Duodenal mucosa (tissue), 2 donors: ENCODE data around the gene GLIPR1.

Experiments
- H3K27ac ChIP-seq: one replicate; pipeline ENCODE4 v1.7.0; 2013; ENCODE audit warnings: low read depth, low read length
- H3K27me3 ChIP-seq, 2 donors: one replicate each; pipeline ENCODE4 v1.7.0; 2013; ENCODE audit warnings: low read length in 2 of 2, control low read depth in 1 of 2; ENCODE audit not compliant: insufficient read depth in 2 of 2, control insufficient read depth in 1 of 2
- H3K36me3 ChIP-seq, 2 donors: one replicate each; pipeline ENCODE4 v1.7.0; 2013; ENCODE audit warnings: low read length in 2 of 2, control low read depth in 1 of 2; ENCODE audit not compliant: insufficient read depth in 2 of 2, control insufficient read depth in 1 of 2
- H3K4me1 ChIP-seq, 2 donors: one replicate each; pipeline ENCODE4 v1.7.0; 2013; ENCODE audit warnings: low read length in 2 of 2, control low read depth in 1 of 2; ENCODE audit not compliant: insufficient read depth in 2 of 2, control insufficient read depth in 1 of 2
- H3K4me3 ChIP-seq, 2 donors: one replicate each; pipeline ENCODE4 v1.7.0; 2013; ENCODE audit warnings: low read length in 2 of 2, low read depth in 1 of 2
- H3K9ac ChIP-seq, 2 donors: one replicate each; pipeline ENCODE4 v1.7.0; 2013; ENCODE audit warnings: low read length in 2 of 2, low read depth in 1 of 2
- H3K9me3 ChIP-seq, 2 donors: one replicate each; pipeline ENCODE4 v1.7.0; 2013; ENCODE audit warnings: low read length in 2 of 2, control low read depth in 1 of 2; ENCODE audit not compliant: control insufficient read depth in 1 of 2

The GLIPR1 gene

GRCh38 chr12:75487308-75487707, 6.8 kb downstream of the GLIPR1 start:
- no peak overlapping the region for H3K4me3 ChIP-seq
- H3K27me3 ChIP-seq: no peaks in the 10 kb centered on the region
- no peak overlapping the region for H3K9ac ChIP-seq
- H3K4me1 ChIP-seq: peaks cover 0 to 5% of the 10 kb centered on the region in 2 donors
- no peaks in the 10 kb centered on the region for H3K36me3 ChIP-seq
- H3K27ac ChIP-seq: no peak overlapping the region
- no peaks in the 10 kb centered on the region for H3K9me3 ChIP-seq

GRCh38 chr12:75488553-75488952, 8.0 kb downstream of the GLIPR1 start:
- no peaks in the 10 kb centered on the region for H3K27me3 ChIP-seq
- no peaks in the 10 kb centered on the region for H3K9me3 ChIP-seq
- H3K4me3 ChIP-seq: no peak overlapping the region
- H3K9ac ChIP-seq: no peak overlapping the region
- no peaks in the 10 kb centered on the region for H3K4me1 ChIP-seq
- H3K27ac ChIP-seq: no peak overlapping the region
- peaks cover 0 to 3% of the 10 kb centered on the region in 2 donors for H3K36me3 ChIP-seq

GRCh38 chr12:75489187-75489586, 8.6 kb downstream of the GLIPR1 start:
- Histone ChIP-seq H3K9me3 (no peaks in the 10 kb centered on the region), H3K36me3 (peaks cover 0 to 3% of the 10 kb centered on the region in 2 donors), H3K27me3 (no peaks in the 10 kb centered on the region), H3K4me3 (no peak overlapping the region), H3K4me1 (no peaks in the 10 kb centered on the region), H3K9ac (no peak overlapping the region), H3K27ac (no peak overlapping the region)

GRCh38 chr12:75489613-75490210, 9.2 kb downstream of the GLIPR1 start:
- no peak overlapping the region for H3K4me3 ChIP-seq
- H3K27ac ChIP-seq: no peak overlapping the region
- no peaks in the 10 kb centered on the region for H3K9me3 ChIP-seq
- H3K36me3 ChIP-seq: peaks cover 0 to 3% of the 10 kb centered on the region in 2 donors
- H3K9ac ChIP-seq: no peak overlapping the region
- no peaks in the 10 kb centered on the region for H3K27me3 ChIP-seq
- H3K4me1 ChIP-seq: no peaks in the 10 kb centered on the region

GRCh38 chr12:75491169-75491568, 10.6 kb downstream of the GLIPR1 start:
- Histone ChIP-seq H3K4me1 (no peaks in the 10 kb centered on the region), H3K4me3 (no peak overlapping the region), H3K9ac (no peak overlapping the region), H3K27ac (no peak overlapping the region), H3K36me3 (peaks cover 0 to 15% of the 10 kb centered on the region in 2 donors), H3K9me3 (no peaks in the 10 kb centered on the region), H3K27me3 (no peaks in the 10 kb centered on the region)

- Histone ChIP-seq H3K4me3 (no peak overlapping the region), H3K36me3 (peaks cover 17 to 63% of the 10 kb centered on the region in 2 donors), H3K27ac (no peak overlapping the region)
Observed at GRCh38 chr12:75503459-75503858, 22.9 kb downstream of the GLIPR1 start.

GRCh38 chr12:75503866-75504265, 23.3 kb downstream of the GLIPR1 start:
- Histone ChIP-seq H3K9ac (no peak overlapping the region), H3K27ac (no peak overlapping the region), H3K36me3 (peaks cover 17 to 59% of the 10 kb centered on the region in 2 donors)

More at GRCh38 chr12:75503459-75503858, 22.9 kb downstream of the GLIPR1 start:
- no peaks in the 10 kb centered on the region for H3K9me3 ChIP-seq
- no peaks in the 10 kb centered on the region for H3K27me3 ChIP-seq
- H3K4me1 ChIP-seq: no peaks in the 10 kb centered on the region
- no peak overlapping the region for H3K9ac ChIP-seq

GRCh38 chr12:75505706-75506312, 25.3 kb downstream of the GLIPR1 start:
- H3K27ac ChIP-seq: no peak overlapping the region
- peaks cover 17 to 50% of the 10 kb centered on the region in 2 donors for H3K36me3 ChIP-seq
- H3K4me3 ChIP-seq: no peak overlapping the region
- H3K9ac ChIP-seq: no peak overlapping the region
- no peaks in the 10 kb centered on the region for H3K27me3 ChIP-seq
- no peaks in the 10 kb centered on the region for H3K9me3 ChIP-seq
- peaks cover 10% of the 10 kb centered on the region in 2 donors for H3K4me1 ChIP-seq

More at GRCh38 chr12:75503866-75504265, 23.3 kb downstream of the GLIPR1 start:
- Histone ChIP-seq H3K9me3 (no peaks in the 10 kb centered on the region), H3K4me3 (no peak overlapping the region), H3K4me1 (no peaks in the 10 kb centered on the region), H3K27me3 (no peaks in the 10 kb centered on the region)

- H3K27ac ChIP-seq: no peak overlapping the region
- no peak overlapping the region for H3K4me3 ChIP-seq
- no peaks in the 10 kb centered on the region for H3K9me3 ChIP-seq
- H3K27me3 ChIP-seq: no peaks in the 10 kb centered on the region
- no peak overlapping the region for H3K9ac ChIP-seq
- H3K4me1 ChIP-seq: peaks cover 10 to 14% of the 10 kb centered on the region in 2 donors
- H3K36me3 ChIP-seq: peaks cover 10 to 38% of the 10 kb centered on the region in 2 donors
Observed at GRCh38 chr12:75507086-75507485, 26.5 kb downstream of the GLIPR1 start.

- Histone ChIP-seq H3K4me1 (peaks cover 10 to 14% of the 10 kb centered on the region in 2 donors), H3K4me3 (no peak overlapping the region), H3K36me3 (peaks cover under 1 to 27% of the 10 kb centered on the region in 2 donors), H3K27me3 (no peaks in the 10 kb centered on the region), H3K9me3 (no peaks in the 10 kb centered on the region), H3K27ac (no peak overlapping the region), H3K9ac (no peak overlapping the region)
Observed at GRCh38 chr12:75508159-75508558, 27.6 kb downstream of the GLIPR1 start.
